ENCODE data around the gene NEK7. TPM values are rescaled to one million over a fixed set of nuclear protein-coding genes. Genes with fewer than 3 reads are reported as not detected.

NEK7 gene
- total RNA-seq, 4 donors from 2014 or later = 95.7 to 145 (median 132) TPM

DNA sequence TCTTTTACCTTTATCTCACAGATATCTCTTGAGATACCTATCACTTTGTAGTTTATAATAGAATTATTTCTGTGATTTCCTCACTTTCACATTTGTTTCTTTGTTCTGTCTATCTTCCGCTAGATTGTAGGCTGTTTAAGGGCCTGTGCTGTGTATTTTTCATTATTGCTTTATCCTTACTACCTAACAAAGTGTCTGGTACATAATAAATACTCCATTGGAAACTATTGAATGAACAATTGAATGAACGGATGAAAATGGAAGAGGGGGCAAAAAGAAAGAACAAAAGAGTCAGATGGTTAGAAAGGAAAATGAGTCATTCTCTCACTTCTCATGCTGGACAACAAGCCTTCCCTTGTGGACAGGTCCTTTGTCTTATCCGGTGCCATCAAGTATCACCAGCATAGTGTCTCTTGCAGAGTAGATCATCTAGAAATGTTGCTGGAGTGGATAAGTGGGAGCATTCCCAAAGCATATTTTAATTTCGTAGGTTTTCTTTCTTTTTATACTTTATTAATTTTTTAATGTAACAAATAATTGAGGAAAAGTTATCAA, 159.8 kb downstream of the NEK7 start:
- Histone ChIP-seq H3K4me1 (no peaks in the 10 kb centered on the region), H3K27me3 (no peaks in the 10 kb centered on the region), H3K36me3 (no peaks in the 10 kb centered on the region), H3K27ac (no peak overlapping the region), H3K4me3 (no peak overlapping the region), H3K9me3 (no peaks in the 10 kb centered on the region)
- no peak for DNase-seq
- no peak for TF ChIP-seq CTCF (IDR thresholded peaks at IDR 0.05)
- TF ChIP-seq POLR2A (IDR thresholded peaks at IDR 0.05) = no peak
- intact Hi-C loops (cut with DNase I; ENCODE audit: low total_unique reads) = no loop called here

- H3K27me3 ChIP-seq = no peaks in the 10 kb centered on the region
- intact Hi-C loops (cut with DNase I; ENCODE audit: low total_unique reads) = no loop called here
Observed at GRCh38 chr1:198318085-198318484, 161.3 kb downstream of the NEK7 start.

DNA sequence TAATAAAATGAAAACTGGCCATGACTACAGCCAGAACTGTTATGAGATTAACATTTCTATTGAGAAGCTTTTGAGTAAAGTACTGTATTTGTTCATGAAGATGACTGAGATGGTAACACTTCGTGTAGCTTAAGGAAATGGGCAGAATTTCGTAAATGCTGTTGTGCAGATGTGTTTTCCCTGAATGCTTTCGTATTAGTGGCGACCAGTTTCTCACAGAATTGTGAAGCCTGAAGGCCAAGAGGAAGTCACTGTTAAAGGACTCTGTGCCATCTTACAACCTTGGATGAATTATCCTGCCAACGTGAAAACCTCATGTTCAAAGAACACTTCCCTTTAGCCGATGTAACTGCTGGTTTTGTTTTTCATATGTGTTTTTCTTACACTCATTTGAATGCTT, 164.0 kb downstream of the NEK7 start:
- intact Hi-C loops (cut with DNase I; ENCODE audit: low total_unique reads) = no loop called here
- TF ChIP-seq CTCF (IDR thresholded peaks at IDR 0.05) (no peak), POLR2A (IDR thresholded peaks at IDR 0.05) (no peak)
- no peak overlapping the region for H3K4me3 ChIP-seq
- H3K9me3 ChIP-seq = no peaks in the 10 kb centered on the region
- H3K27ac ChIP-seq = no peak overlapping the region
- no peaks in the 10 kb centered on the region for H3K36me3 ChIP-seq
- no peaks in the 10 kb centered on the region for H3K27me3 ChIP-seq
- no peak for DNase-seq
- no peaks in the 10 kb centered on the region for H3K4me1 ChIP-seq

More at GRCh38 chr1:198318085-198318484, 161.3 kb downstream of the NEK7 start:
- H3K4me1 ChIP-seq = no peaks in the 10 kb centered on the region
- no peaks in the 10 kb centered on the region for H3K9me3 ChIP-seq
- H3K4me3 ChIP-seq = no peak overlapping the region
- H3K27ac ChIP-seq = no peak overlapping the region
- DNase-seq = no peak
- TF ChIP-seq POLR2A (IDR thresholded peaks at IDR 0.05) (no peak), CTCF (IDR thresholded peaks at IDR 0.05) (no peak)
- H3K36me3 ChIP-seq = no peaks in the 10 kb centered on the region

DNA sequence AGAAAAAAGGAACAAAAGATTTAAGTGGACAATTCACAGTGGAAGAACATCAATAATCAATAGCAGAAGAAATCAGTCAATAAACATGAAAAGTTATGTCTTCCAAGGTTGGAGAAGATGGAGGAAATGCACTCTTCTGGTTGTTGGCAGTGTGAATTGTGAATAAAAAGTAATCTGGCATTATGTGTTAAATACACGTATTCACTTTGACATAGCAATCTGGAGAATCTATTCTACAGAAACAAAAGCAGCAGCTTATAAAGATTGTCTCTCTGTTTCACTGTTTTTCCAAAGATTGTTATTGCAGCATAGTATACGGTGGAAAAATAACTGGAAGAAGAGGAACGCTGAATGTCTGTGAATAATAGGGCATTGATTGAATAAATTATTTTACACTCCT, 169.4 kb downstream of the NEK7 start:
- Histone ChIP-seq H3K4me3 (no peak overlapping the region), H3K4me1 (no peaks in the 10 kb centered on the region), H3K27ac (no peak overlapping the region), H3K36me3 (no peaks in the 10 kb centered on the region), H3K9me3 (no peaks in the 10 kb centered on the region), H3K27me3 (no peaks in the 10 kb centered on the region)
- no peak for DNase-seq
- intact Hi-C loops (cut with DNase I; ENCODE audit: low total_unique reads) = no loop called here
- TF ChIP-seq POLR2A (IDR thresholded peaks at IDR 0.05) = no peak
- no peak for TF ChIP-seq CTCF (IDR thresholded peaks at IDR 0.05)

- intact Hi-C loops (cut with DNase I; ENCODE audit: low total_unique reads) = no loop called here
Observed at GRCh38 chr1:198326915-198327314, 170.1 kb downstream of the NEK7 start.

More at GRCh38 chr1:198326915-198327314, 170.1 kb downstream of the NEK7 start:
- no peak for TF ChIP-seq CTCF (IDR thresholded peaks at IDR 0.05)
- no peak for TF ChIP-seq POLR2A (IDR thresholded peaks at IDR 0.05)
- Histone ChIP-seq H3K9me3 (no peaks in the 10 kb centered on the region), H3K27me3 (no peaks in the 10 kb centered on the region), H3K36me3 (no peaks in the 10 kb centered on the region), H3K4me1 (no peaks in the 10 kb centered on the region), H3K27ac (no peak overlapping the region), H3K4me3 (no peak overlapping the region)
- no peak for DNase-seq

Measured in uterus (tissue), 4 donors.